ENCODE measurements around the gene TSR3. TPM values are rescaled to one million over a fixed set of nuclear protein-coding genes. Genes with fewer than 3 reads are reported as not detected.

Gene TSR3
- total and polyA plus RNA-seq, 2 donors from 2014 or later, result 44.8 to 95.4 TPM

- FAIRE-seq, result no peak
- no peak overlapping the region for H3K9ac ChIP-seq (ENCODE audit: low read length in 3 of 3)
- H3K27ac ChIP-seq (ENCODE audit: low read depth in 2 of 2, low read length in 2 of 2), result no peak overlapping the region
- peaks cover 2 to 17% (median 8%) of the 10 kb centered on the region in 3 donors for H3K36me3 ChIP-seq (ENCODE audit: control insufficient read depth in 2 of 3, insufficient read depth in 3 of 3, low read length in 3 of 3)
- H3K4me1 ChIP-seq (ENCODE audit: control insufficient read depth in 2 of 3, insufficient read depth in 2 of 3, low read depth in 1 of 3, low read length in 3 of 3), result no peaks in the 10 kb centered on the region
- no peak overlapping the region for H3K4me3 ChIP-seq (ENCODE audit: low read length in 3 of 3)
- no peak for TF ChIP-seq CTCF (IDR thresholded peaks at IDR 0.05; ENCODE audit: borderline replicate concordance, extremely low read depth, insufficient read depth)
- no peak for DNase-seq
- H3K27me3 ChIP-seq (ENCODE audit: control insufficient read depth, insufficient read depth, low read length), result no peaks in the 10 kb centered on the region
- intact Hi-C loops (cut with DNase I), result no loop called here
- H3K9me3 ChIP-seq (ENCODE audit: control insufficient read depth in 2 of 3, insufficient read depth in 1 of 3, low read length in 3 of 3), result no peaks in the 10 kb centered on the region
Observed at GRCh38 chr16:1395444-1396031, 43.9 kb upstream of the TSR3 start.

DNA sequence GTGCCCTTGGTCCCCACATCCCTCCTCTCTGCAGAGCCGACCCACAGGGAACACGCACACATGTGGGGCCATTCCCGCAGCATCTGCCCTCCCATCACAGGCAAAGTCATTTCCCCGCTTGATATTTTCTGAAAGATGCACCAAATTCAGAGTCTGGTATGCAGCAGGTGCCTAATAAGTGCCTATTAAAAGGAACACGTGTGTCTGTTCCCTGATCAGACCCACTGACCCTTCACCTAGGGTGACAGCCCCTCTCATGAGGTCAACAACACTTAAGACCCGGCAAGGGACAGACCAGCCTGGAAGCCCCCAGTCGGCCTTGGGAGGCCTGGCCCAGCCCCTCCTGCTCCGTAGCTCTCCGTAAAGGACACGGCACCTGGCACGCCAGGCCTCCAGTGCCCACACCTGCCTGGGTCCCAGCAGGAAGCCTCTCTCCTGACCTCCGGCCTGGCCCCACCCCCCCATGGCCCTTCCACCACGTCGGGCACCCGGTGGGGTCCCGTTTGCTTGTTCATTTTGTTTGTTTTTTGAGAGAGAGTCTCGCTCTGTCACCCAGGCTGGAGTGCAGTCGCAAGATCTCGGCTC lies 42.8 kb upstream of the TSR3 start:
- DNase-seq, result no peak
- TF ChIP-seq CTCF (IDR thresholded peaks at IDR 0.05; ENCODE audit: borderline replicate concordance, extremely low read depth, insufficient read depth), result no peak
- Histone ChIP-seq H3K9ac (ENCODE audit: low read length in 3 of 3) (no peak overlapping the region), H3K27me3 (ENCODE audit: control insufficient read depth, insufficient read depth, low read length) (no peaks in the 10 kb centered on the region), H3K4me1 (ENCODE audit: control insufficient read depth in 2 of 3, insufficient read depth in 2 of 3, low read depth in 1 of 3, low read length in 3 of 3) (no peaks in the 10 kb centered on the region), H3K4me3 (ENCODE audit: low read length in 3 of 3) (no peak overlapping the region), H3K27ac (ENCODE audit: low read depth in 2 of 2, low read length in 2 of 2) (no peak overlapping the region), H3K36me3 (ENCODE audit: control insufficient read depth in 2 of 3, insufficient read depth in 3 of 3, low read length in 3 of 3) (peaks cover 2 to 21% (median 4%) of the 10 kb centered on the region in 3 donors), H3K9me3 (ENCODE audit: control insufficient read depth in 2 of 3, insufficient read depth in 1 of 3, low read length in 3 of 3) (no peaks in the 10 kb centered on the region)
- no peak for FAIRE-seq
- intact Hi-C loops (cut with DNase I), result no loop called here

- no peak overlapping the region for H3K4me3 ChIP-seq (ENCODE audit: low read length in 3 of 3)
- no peak for TF ChIP-seq CTCF (IDR thresholded peaks at IDR 0.05; ENCODE audit: borderline replicate concordance, extremely low read depth, insufficient read depth)
- intact Hi-C loops (cut with DNase I), result no loop called here
- H3K27ac ChIP-seq (ENCODE audit: low read depth in 2 of 2, low read length in 2 of 2), result no peak overlapping the region
- H3K36me3 ChIP-seq (ENCODE audit: control insufficient read depth in 2 of 3, insufficient read depth in 3 of 3, low read length in 3 of 3), result peaks cover 2 to 21% (median 4%) of the 10 kb centered on the region in 3 donors
- FAIRE-seq (no peak), DNase-seq (no peak)
- no peaks in the 10 kb centered on the region for H3K9me3 ChIP-seq (ENCODE audit: control insufficient read depth in 2 of 3, insufficient read depth in 1 of 3, low read length in 3 of 3)
- H3K4me1 ChIP-seq (ENCODE audit: control insufficient read depth in 2 of 3, insufficient read depth in 2 of 3, low read depth in 1 of 3, low read length in 3 of 3), result no peaks in the 10 kb centered on the region
- H3K9ac ChIP-seq (ENCODE audit: low read length in 3 of 3), result no peak overlapping the region
- no peaks in the 10 kb centered on the region for H3K27me3 ChIP-seq (ENCODE audit: control insufficient read depth, insufficient read depth, low read length)
Observed at GRCh38 chr16:1393613-1394176, 42.0 kb upstream of the TSR3 start.

Measured in kidney (tissue), 14 donors.